D721Med (cell line): ENCODE results near the gene MRPL14.
A peak's percentile ranks its signal among the peaks of the same experiment; 100 is the strongest.

Experiments
- DNase-seq: peaks from one replicate; pipeline ENCODE4 v3.0.0; 2011; ENCODE audit warnings: low spot score; ENCODE audit not compliant: insufficient read length
- FAIRE-seq: peaks from 2 replicates; lab custom pipeline; 2011; peaks lifted over from hg19 to GRCh38; lab: Jason Lieb, UNC
- TF ChIP-seq, protein P1 (sequence below): IDR thresholded peaks from 2 replicates; pipeline ENCODE4 v1.5.1; 2012; ENCODE audit warnings: mild to moderate bottlenecking, control low read depth; ENCODE audit not compliant: insufficient read depth; ENCODE audit errors: missing control alignments

Gene MRPL14

GRCh38 chr6:44133003-44133931, 6.0 kb upstream of the MRPL14 start:
- no peak for FAIRE-seq
- TF ChIP-seq, protein P1, sequence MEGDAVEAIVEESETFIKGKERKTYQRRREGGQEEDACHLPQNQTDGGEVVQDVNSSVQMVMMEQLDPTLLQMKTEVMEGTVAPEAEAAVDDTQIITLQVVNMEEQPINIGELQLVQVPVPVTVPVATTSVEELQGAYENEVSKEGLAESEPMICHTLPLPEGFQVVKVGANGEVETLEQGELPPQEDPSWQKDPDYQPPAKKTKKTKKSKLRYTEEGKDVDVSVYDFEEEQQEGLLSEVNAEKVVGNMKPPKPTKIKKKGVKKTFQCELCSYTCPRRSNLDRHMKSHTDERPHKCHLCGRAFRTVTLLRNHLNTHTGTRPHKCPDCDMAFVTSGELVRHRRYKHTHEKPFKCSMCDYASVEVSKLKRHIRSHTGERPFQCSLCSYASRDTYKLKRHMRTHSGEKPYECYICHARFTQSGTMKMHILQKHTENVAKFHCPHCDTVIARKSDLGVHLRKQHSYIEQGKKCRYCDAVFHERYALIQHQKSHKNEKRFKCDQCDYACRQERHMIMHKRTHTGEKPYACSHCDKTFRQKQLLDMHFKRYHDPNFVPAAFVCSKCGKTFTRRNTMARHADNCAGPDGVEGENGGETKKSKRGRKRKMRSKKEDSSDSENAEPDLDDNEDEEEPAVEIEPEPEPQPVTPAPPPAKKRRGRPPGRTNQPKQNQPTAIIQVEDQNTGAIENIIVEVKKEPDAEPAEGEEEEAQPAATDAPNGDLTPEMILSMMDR: no peak

DNA sequence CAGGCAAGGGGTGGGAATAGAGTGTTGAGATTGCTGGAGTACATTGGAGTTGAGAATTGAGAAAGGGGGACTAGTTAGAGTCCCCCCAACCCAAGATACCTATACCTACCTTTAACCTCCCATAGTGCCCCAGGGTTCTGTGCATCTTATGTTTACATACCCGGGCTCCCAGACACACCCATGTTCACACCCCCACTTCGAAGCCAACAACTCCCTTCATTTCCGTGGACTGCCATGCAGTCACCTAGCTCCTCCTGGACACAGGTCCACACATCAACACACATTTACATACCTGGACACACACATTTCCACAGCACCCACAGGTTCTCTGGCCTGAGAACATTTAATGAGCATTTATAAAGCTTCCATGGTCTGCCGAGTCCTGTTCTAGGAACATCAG, 5.2 kb upstream of the MRPL14 start:
- TF ChIP-seq, protein P1: no peak
- FAIRE-seq (no peak), DNase-seq (no peak)

More at GRCh38 chr6:44133003-44133931, 6.0 kb upstream of the MRPL14 start:
- DNase-seq: peak; percentile 87

DNA sequence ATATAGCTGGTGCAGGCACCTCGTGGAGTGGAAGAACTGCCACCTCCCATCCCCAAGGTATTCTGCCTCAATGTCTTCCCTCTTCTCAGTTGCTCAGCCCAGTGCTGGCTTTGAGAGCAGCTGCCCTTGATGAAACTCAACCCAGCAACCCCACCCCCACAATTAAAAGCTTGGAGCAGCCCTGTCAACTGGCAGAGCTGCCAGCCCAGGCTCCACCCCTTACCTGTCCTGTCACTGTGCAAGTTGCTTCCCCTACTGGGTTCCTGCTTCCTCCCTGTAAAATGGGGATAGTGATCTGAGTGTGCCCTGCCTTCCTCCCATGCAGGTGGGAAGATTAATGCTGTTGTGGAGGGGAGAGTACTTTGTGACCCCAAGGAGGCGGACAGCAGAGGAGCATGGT, 4.6 kb upstream of the MRPL14 start:
- TF ChIP-seq, protein P1: no peak
- FAIRE-seq: no peak
- no peak for DNase-seq

GRCh38 chr6:44129841-44130322, 2.6 kb upstream of the MRPL14 start:
- TF ChIP-seq, protein P1: no peak
- DNase-seq: no peak
- no peak for FAIRE-seq

DNA sequence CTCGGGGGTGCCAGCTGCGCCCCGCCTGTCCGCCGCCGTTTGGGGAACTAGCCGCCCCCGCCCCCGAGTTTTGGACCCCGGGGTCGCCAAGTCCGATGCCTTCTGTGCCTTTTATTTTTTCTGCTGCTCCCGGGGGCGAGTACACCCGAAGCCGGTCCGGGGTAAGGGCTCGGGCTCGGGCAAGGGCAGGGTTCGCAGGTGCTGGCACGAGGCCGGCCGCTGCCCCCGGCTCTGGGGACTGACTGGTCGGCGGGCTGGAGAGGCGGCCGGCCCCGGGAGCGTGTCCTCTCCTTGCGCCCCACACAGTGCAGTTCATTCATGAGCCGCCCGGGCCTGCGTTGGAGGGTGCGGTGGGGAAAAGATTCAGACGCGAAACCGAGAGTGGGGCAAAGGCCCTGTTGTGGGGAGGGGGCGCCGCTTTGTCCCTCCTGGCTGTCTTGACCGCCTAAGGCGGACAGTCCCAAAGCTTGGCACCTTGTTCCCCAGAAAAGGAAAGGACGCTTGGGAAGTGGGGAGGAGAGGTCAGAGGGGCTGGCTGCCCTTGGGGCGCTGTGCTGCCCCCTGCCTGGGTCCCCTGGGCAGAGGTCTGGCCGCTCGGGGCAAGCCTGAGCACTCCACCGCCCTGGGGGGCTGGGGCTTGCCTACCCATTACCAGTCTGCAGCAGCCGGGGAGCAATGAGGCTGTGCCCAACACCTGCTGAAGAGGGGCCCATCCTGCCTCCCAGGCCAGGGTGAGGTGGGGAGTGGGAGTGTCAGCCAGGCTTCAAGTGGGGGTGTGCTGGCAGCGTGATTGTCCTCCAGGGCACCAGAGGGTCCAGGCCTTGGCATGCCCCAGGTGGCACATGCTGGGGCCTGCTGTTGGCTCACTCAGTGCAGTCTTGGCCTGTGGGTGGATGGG, 1.0 kb upstream of the MRPL14 start:
- DNase-seq: no peak
- FAIRE-seq: no peak
- TF ChIP-seq, protein P1: peak; percentile 6

DNA sequence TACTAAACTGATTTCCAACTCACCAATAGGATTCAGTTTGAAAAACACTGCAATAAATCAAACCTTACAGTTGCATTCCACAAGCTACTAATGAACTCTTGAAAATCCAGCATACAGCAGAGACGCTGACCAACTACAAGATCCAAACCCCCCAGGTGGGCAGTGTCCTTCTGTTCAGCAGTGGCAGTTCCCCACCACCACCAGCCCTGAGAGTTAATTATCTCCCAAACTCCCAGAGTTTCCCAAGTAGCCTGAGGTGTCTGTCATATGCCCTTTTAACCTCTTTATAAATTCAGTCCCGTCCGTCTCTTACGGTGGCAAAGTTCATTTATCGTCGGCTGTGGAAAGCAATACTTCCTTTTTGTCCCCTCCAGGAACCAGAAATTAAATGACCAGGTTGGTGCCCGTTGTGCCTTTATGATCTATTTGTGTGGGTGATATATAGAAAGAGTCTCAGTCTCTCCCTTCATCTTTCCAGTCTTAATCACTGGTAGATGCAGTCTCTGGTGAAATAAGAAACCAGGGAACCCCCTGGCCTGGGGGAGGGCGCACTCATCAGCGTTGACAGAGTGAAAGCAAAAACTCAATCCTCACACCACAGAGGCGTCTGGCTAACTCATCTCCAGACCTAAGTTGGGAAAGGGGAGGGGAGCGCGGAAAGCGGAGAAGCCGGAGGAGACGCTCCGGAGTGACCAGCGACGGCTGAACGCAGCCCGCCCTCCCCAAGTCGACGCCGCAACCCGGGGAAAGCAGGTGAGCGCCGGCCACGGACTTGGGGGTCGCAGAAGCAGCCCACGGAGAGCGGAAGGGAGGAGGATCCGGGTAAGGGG, 717 bp downstream of the MRPL14 start:
- TF ChIP-seq, protein P1: no peak
- DNase-seq: no peak
- no peak for FAIRE-seq
